ENCODE data around the gene LYL1. TPM values are rescaled to one million over a fixed set of nuclear protein-coding genes. Genes with fewer than 3 reads are reported as not detected.

LYL1 gene
- total and polyA plus RNA-seq, 9 of the 15 experiments (the other 6 are each of a cell fraction or from before 2014, with no cell fraction given) = 1.3 to 266 (median 34.0) TPM

DNA sequence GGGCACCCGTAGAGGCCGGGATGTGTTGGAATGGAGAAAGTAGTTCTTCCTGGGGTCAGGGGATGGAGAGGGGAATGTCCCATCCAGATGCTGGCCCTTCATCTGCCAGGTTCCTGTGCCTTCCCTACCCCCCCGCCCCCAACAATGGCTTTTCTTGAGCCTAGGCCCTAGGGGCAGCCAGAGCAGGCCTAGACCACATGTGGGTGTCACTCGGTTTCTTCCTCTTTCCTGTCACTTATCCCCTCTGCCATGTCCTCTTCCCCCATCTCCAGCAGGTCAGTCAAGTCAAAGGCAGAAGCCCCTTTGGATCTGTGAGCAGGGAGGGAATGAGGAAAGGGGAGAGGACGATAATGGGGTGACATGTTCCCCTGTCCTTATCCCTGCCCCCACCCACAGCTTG is 36.4 kb downstream of the LYL1 start:
- Histone ChIP-seq H3K27me3 (ENCODE audit: control insufficient read depth in 2 of 2, insufficient read depth in 2 of 2, low read length in 2 of 2) (no peaks in the 10 kb centered on the region), H3K9me3 (replicated peaks; ENCODE audit: control insufficient read depth, insufficient read depth, low read depth, low read length) (no peaks in the 10 kb centered on the region), H3K36me3 (ENCODE audit: control insufficient read depth, insufficient read depth, low read length) (no peaks in the 10 kb centered on the region), H3K4me1 (replicated peaks in 1 of 2; ENCODE audit: control insufficient read depth in 2 of 2, insufficient read depth in 2 of 2, low read length in 2 of 2) (peaks cover 42 to 86% of the 10 kb centered on the region in 2 experiments), H3K4me2 (ENCODE audit: insufficient read depth, low read length) (no peak overlapping the region), H3K4me3 (no peak overlapping the region), H3K79me2 (ENCODE audit: control insufficient read depth, insufficient read depth, low read length) (peaks cover 28% of the 10 kb centered on the region), H3K9ac (ENCODE audit: insufficient read depth in 1 of 2, low read depth in 2 of 2, low read length in 2 of 2) (peak overlapping the region in 1 of 2 experiments; percentile 63; a peak in 2 of 4 replicates), H3K27ac (ENCODE audit: extremely low read depth, low read depth, low read length) (no peak overlapping the region; the same call in 2 of the 3 replicates), H4K20me1 (replicated peaks; ENCODE audit: control insufficient read depth, insufficient read depth, low read length) (no peaks in the 10 kb centered on the region), H2AFZ (ENCODE audit: low read depth, low read length) (no peak overlapping the region), H3K9me1 (ENCODE audit: control insufficient read depth, insufficient read depth, low read length) (peaks cover 5% of the 10 kb centered on the region)
- ChIA-PET POLR2A (interaction anchor here (0.7 kb wide), 1 partner anchor 11 kb away, joined by 4 read pairs; no protein-coding TSS in a partner anchor), CTCF (ENCODE audit: low intra/inter-chr PET ratio) (no interaction called here)
- BruUV-seq (replicated peaks) = no TSS peak
- 82% methylated on average over 5 of the region's 5 CpGs for WGBS (ENCODE audit: insufficient coverage, low coverage, missing lambda C conversion rate)
- DNase-seq (ENCODE audit: extremely low read depth in 1 of 4, low spot score in 3 of 4) (no peak), FAIRE-seq (no peak), ATAC-seq (no peak)
- intact Hi-C loops (cut with micrococcal nuclease) (no loop called here), in situ Hi-C loops (cut with MboI) (no loop called here)
- TF ChIP-seq LCOR (CRISPR knock-in tag; IDR thresholded peaks at IDR 0.05) = no peak
- TF ChIP-seq, protein P1, sequence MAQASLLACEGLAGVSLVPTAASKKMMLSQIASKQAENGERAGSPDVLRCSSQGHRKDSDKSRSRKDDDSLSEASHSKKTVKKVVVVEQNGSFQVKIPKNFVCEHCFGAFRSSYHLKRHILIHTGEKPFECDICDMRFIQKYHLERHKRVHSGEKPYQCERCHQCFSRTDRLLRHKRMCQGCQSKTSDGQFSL (CRISPR knock-in tag; IDR thresholded peaks at IDR 0.05) = 0 out of 2 replicates have a peak, but pooled peaks have one; percentile 39
- TF ChIP-seq, protein P1 (tag; IDR thresholded peaks at IDR 0.05) = no peak

DNA sequence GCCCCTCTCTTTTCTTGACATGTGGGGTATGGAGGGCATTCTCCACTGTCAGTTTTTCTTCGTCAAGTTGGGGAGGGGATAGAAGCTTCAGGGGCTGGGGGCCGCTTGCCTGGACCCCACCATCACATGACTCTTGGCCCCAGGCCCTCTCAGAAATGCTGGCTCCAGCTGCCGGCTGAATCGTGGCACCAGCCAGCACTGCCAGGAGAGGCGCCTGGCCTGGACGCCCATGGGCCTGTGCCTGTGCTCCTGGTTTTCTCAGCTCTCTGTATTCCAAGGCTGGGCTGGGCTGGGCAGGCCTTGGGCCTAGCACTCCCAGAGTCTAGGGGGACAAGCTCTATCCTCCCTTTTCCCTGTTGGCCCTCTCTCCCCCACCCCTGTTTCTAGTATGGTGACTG is 38.6 kb downstream of the LYL1 start:
- FAIRE-seq = no peak

More for the DNA sequence above, 38.6 kb downstream of the LYL1 start:
- Histone ChIP-seq H2AFZ (ENCODE audit: low read depth, low read length) (no peak overlapping the region), H3K4me2 (ENCODE audit: insufficient read depth, low read length) (no peak overlapping the region), H3K27me3 (ENCODE audit: control insufficient read depth in 2 of 2, insufficient read depth in 2 of 2, low read length in 2 of 2) (no peaks in the 10 kb centered on the region), H3K79me2 (ENCODE audit: control insufficient read depth, insufficient read depth, low read length) (peaks cover 17% of the 10 kb centered on the region; the same call in 2 of the 3 replicates), H3K27ac (ENCODE audit: extremely low read depth, low read depth, low read length) (no peak overlapping the region), H3K9me3 (replicated peaks; ENCODE audit: control insufficient read depth, insufficient read depth, low read depth, low read length) (no peaks in the 10 kb centered on the region), H3K4me1 (replicated peaks in 1 of 2; ENCODE audit: control insufficient read depth in 2 of 2, insufficient read depth in 2 of 2, low read length in 2 of 2) (peaks cover 30 to 78% of the 10 kb centered on the region in 2 experiments), H3K9me1 (ENCODE audit: control insufficient read depth, insufficient read depth, low read length) (peaks cover 2% of the 10 kb centered on the region), H3K9ac (ENCODE audit: insufficient read depth in 1 of 2, low read depth in 2 of 2, low read length in 2 of 2) (peak overlapping the region in 1 of 2 experiments; percentile 61; a peak in 2 of 4 replicates), H3K36me3 (ENCODE audit: control insufficient read depth, insufficient read depth, low read length) (no peaks in the 10 kb centered on the region), H4K20me1 (replicated peaks; ENCODE audit: control insufficient read depth, insufficient read depth, low read length) (peaks cover 12% of the 10 kb centered on the region; the same call in 1 of the 2 replicates), H3K4me3 (no peak overlapping the region)
- in situ Hi-C loops (cut with MboI) = no loop called here
- intact Hi-C loops (cut with micrococcal nuclease) = no loop called here
- ATAC-seq = no peak
- ChIA-PET CTCF (ENCODE audit: low intra/inter-chr PET ratio) (no interaction called here), POLR2A (interaction anchor here (0.6 to 1.8 kb wide), 2 partner anchors 9 to 289 kb away, joined by 4 to 7 read pairs; no protein-coding TSS in a partner anchor)
- TF ChIP-seq NEUROD1 (IDR thresholded peaks at IDR 0.05; ENCODE audit: borderline replicate concordance, low read depth, low read length, partially characterized antibody) (no peak), NR2C1 (IDR thresholded peaks at IDR 0.05) (no peak), NR2C1 (tag; IDR thresholded peaks at IDR 0.05) (no peak), OTX1 (CRISPR knock-in tag; IDR thresholded peaks at IDR 0.05) (no peak), RUNX1 (IDR thresholded peaks at IDR 0.05; ENCODE audit: low read depth) (no peak), ZSCAN29 (IDR thresholded peaks at IDR 0.05) (no peak)
- TF ChIP-seq, protein P2, sequence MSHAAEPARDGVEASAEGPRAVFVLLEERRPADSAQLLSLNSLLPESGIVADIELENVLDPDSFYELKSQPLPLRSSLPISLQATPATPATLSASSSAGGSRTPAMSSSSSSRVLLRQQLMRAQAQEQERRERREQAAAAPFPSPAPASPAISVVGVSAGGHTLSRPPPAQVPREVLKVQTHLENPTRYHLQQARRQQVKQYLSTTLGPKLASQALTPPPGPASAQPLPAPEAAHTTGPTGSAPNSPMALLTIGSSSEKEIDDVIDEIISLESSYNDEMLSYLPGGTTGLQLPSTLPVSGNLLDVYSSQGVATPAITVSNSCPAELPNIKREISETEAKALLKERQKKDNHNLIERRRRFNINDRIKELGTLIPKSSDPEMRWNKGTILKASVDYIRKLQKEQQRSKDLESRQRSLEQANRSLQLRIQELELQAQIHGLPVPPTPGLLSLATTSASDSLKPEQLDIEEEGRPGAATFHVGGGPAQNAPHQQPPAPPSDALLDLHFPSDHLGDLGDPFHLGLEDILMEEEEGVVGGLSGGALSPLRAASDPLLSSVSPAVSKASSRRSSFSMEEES (CRISPR knock-in tag; IDR thresholded peaks at IDR 0.05) = no peak
- TF ChIP-seq, protein P3, sequence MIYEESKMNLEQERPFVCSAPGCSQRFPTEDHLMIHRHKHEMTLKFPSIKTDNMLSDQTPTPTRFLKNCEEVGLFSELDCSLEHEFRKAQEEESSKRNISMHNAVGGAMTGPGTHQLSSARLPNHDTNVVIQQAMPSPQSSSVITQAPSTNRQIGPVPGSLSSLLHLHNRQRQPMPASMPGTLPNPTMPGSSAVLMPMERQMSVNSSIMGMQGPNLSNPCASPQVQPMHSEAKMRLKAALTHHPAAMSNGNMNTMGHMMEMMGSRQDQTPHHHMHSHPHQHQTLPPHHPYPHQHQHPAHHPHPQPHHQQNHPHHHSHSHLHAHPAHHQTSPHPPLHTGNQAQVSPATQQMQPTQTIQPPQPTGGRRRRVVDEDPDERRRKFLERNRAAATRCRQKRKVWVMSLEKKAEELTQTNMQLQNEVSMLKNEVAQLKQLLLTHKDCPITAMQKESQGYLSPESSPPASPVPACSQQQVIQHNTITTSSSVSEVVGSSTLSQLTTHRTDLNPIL (CRISPR knock-in tag; IDR thresholded peaks at IDR 0.05) = no peak
- WGBS (ENCODE audit: insufficient coverage, low coverage, missing lambda C conversion rate) = 90% methylated on average over 4 of the region's 6 CpGs
- no TSS peak for BruUV-seq (replicated peaks)
- DNase-seq (ENCODE audit: extremely low read depth in 1 of 4, low spot score in 3 of 4) = no peak

Measured in K562 (cell line).